Right atrium auricular region (tissue), 2 donors: Measurements from ENCODE around the gene PAX5. TPM values are rescaled to one million over a fixed set of nuclear protein-coding genes. Genes with fewer than 3 reads are reported as not detected.

ENCODE experiments used
- DNase-seq: peaks from one replicate; pipeline ENCODE4 v3.0.0-alpha.2; 2019; ENCODE audit warnings: low spot score
- H3K27ac ChIP-seq, 2 donors: fragments of 200-600 bp; sonication (generic); 1 replicate in 1 of 2; 2 replicates in 1 of 2; pipeline ENCODE4 v1.5.1; 2016 to 2019
- H3K27me3 ChIP-seq, 2 donors: fragments of 200-600 bp; sonication (generic); one replicate each; pipeline versions ENCODE4 v1.5.1 to v1.6.0; 2017 to 2019
- H3K36me3 ChIP-seq: fragments of 200-600 bp; sonication (generic); one replicate; pipeline ENCODE4 v1.5.1; 2016
- H3K4me1 ChIP-seq, 2 donors: fragments of 200-600 bp; sonication (generic); one replicate each; pipeline versions ENCODE4 v1.5.1 to v1.6.0; 2017 to 2019
- H3K4me3 ChIP-seq, 2 donors: fragments of 200-600 bp; sonication (generic); 1 replicate in 1 of 2; 2 replicates in 1 of 2; pipeline ENCODE4 v1.5.1; 2017 to 2019; ENCODE audit warnings: mild to moderate bottlenecking in 1 of 2, moderate library complexity in 1 of 2
- H3K9me3 ChIP-seq, 2 donors: fragments of 200-600 bp; sonication (generic); one replicate each; pipeline ENCODE4 v1.5.1; 2019
- total RNA-seq, 2 donors: library from RNA; depleted of rRNA; stranded (reverse); fragments of >200 nt; gene quantifications; one replicate each; pipeline ENCODE4 v1.1.0, GENCODE V29; 2016
- TF ChIP-seq, protein P1 (sequence below), 2 donors: fragments of 200-600 bp; sonication (generic); IDR thresholded peaks; one replicate each; pipeline ENCODE4 v1.5.1; 2019; ENCODE audit warnings: antibody characterized with exemption in 2 of 2

Gene PAX5
- total RNA-seq, 2 donors from 2014 or later, result 0.59 TPM; not detected in 1

DNA sequence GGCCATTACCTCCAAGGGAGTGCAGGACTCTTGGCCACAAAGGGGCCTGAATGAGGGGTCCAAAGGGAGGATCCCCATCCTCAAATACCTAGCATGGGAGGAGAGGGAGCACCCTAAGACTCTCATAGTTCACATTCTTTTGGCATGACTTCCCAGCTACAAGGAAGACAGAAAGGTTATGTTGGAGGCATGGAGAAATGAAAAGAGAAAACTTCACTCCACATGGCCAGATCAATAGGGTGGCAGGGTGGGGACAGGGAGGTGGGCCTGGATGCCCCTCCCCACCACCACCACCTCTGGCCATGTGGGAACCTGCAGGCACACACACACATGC lies 97.6 kb downstream of the PAX5 start:
- TF ChIP-seq, protein P1, sequence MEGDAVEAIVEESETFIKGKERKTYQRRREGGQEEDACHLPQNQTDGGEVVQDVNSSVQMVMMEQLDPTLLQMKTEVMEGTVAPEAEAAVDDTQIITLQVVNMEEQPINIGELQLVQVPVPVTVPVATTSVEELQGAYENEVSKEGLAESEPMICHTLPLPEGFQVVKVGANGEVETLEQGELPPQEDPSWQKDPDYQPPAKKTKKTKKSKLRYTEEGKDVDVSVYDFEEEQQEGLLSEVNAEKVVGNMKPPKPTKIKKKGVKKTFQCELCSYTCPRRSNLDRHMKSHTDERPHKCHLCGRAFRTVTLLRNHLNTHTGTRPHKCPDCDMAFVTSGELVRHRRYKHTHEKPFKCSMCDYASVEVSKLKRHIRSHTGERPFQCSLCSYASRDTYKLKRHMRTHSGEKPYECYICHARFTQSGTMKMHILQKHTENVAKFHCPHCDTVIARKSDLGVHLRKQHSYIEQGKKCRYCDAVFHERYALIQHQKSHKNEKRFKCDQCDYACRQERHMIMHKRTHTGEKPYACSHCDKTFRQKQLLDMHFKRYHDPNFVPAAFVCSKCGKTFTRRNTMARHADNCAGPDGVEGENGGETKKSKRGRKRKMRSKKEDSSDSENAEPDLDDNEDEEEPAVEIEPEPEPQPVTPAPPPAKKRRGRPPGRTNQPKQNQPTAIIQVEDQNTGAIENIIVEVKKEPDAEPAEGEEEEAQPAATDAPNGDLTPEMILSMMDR (IDR thresholded peaks at IDR 0.05), result no peak
- Histone ChIP-seq H3K4me3 (no peak overlapping the region), H3K27ac (no peak overlapping the region), H3K9me3 (peaks cover 0 to 10% of the 10 kb centered on the region in 2 donors), H3K36me3 (no peaks in the 10 kb centered on the region), H3K4me1 (no peaks in the 10 kb centered on the region), H3K27me3 (no peaks in the 10 kb centered on the region)
- DNase-seq, result no peak

DNA sequence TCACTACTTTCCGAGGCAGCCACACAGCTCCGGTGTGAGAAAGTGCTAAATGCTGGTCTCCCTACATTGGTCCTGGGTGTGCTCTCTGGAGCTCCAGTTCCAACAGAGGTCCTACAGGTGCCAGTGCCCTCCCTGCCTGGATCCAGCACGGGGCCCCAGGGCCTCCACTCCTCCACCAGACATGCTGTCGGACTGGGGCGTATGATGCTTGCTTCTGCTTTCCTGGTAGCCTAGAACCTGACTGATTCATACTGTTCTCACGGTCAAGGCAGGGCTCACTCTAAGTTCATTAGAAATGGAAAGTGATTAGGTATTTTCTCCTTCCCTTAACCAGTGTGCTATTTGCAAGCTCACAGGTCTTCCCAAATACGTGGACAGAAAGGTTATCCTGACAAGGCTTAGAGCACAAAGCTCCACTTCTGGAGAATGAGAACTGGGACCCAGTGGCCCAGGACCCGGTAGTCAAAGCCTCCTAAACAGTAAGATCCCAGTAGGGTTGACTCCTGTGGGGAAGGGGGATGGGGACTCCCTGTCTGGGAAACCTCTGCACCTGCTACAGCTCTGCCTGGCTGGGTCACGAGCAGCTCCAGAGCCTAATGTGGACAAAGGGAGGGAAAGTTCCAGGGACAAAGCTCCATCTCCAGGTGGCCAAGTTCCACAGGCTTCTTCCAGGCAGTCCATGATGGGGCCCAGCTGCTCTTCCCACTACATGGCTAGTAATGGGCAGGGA lies 98.1 kb downstream of the PAX5 start:
- Histone ChIP-seq H3K4me3 (no peak overlapping the region), H3K4me1 (no peaks in the 10 kb centered on the region), H3K9me3 (peaks cover 0 to 10% of the 10 kb centered on the region in 2 donors), H3K27me3 (no peaks in the 10 kb centered on the region), H3K36me3 (no peaks in the 10 kb centered on the region), H3K27ac (no peak overlapping the region)
- TF ChIP-seq, protein P1 (IDR thresholded peaks at IDR 0.05), result no peak
- no peak for DNase-seq

DNA sequence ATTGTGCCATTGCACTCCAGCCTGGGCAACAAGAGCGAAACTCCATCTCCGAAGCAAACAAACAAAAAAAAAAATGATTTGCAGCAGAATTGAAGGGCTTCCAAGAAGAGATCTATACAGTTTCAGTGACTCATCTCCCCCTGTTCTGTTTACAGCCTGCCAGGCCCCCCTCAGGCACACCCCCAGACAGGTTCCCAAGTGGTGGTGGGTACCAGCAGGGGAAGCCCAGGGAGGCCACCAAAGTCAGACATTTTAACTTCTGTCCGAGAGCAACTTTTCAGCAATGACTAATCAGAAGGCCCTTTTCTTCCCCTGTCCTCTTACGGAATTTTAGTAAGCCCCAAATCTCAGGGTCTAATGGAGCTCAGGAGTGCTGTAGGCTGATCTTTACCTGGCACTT lies 98.7 kb downstream of the PAX5 start:
- peaks cover 0 to 10% of the 10 kb centered on the region in 2 donors for H3K9me3 ChIP-seq
- H3K36me3 ChIP-seq, result no peaks in the 10 kb centered on the region
- no peak overlapping the region for H3K4me3 ChIP-seq
- no peaks in the 10 kb centered on the region for H3K27me3 ChIP-seq
- TF ChIP-seq, protein P1 (IDR thresholded peaks at IDR 0.05), result no peak
- H3K27ac ChIP-seq, result no peak overlapping the region
- no peak for DNase-seq
- H3K4me1 ChIP-seq, result no peaks in the 10 kb centered on the region

DNA sequence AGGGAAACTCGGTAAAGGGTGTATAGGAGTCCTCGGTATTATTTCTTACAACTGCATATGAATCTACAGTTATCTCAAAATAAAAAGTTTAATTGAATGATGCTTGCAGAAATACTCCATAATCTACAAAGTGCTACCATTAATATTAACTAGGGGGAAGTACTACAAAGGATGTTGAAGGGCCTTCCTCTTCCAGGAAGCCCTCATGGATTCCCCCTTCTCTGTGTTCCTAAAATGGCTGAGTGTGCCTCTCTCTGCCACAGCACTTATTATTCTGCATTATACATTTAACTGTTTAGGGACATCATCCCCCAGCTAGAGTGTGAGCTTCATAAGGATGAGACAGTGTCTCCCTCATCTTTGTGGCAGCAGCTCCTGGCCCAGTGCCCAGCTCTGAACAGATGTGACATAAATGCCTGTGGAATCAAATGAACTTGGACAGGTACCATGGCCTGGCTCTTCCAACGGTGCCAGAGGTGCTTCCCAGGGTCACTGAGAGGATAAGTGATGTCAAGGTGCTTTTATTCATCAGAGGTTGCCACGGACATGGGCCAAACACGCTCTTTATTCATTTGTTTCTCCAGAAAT lies 99.5 kb downstream of the PAX5 start:
- H3K27me3 ChIP-seq, result no peaks in the 10 kb centered on the region
- H3K36me3 ChIP-seq, result no peaks in the 10 kb centered on the region
- no peaks in the 10 kb centered on the region for H3K4me1 ChIP-seq
- no peak overlapping the region for H3K4me3 ChIP-seq
- H3K9me3 ChIP-seq, result peaks cover 0 to 10% of the 10 kb centered on the region in 2 donors
- no peak overlapping the region for H3K27ac ChIP-seq
- DNase-seq, result no peak
- TF ChIP-seq, protein P1 (IDR thresholded peaks at IDR 0.05), result no peak

DNA sequence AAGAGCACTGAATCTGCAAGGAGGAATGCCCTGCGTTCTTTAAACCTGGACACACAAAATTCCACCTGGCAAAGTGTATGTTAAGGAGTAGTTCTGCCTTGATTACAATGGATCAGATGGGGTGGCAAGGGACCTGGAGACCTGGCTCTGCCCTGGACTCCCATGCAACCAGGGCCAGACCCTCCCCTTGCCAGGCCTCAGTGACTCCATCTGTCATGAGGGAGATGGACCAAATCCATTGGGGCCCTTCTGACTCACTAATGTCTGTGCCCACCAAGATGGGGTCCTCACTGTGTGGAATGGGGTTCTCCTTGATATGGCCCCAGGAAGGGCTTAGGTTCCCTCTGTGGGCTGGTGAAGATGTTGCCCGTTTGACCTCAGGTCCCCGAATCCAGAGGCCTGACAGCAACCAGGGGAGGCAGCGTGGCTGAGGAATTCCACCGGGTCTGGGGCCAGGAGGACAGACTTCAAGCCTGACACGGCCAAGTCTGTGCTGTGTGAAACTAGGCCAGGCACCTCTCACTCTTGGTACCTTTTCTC lies 100.3 kb downstream of the PAX5 start:
- TF ChIP-seq, protein P1 (IDR thresholded peaks at IDR 0.05), result no peak
- Histone ChIP-seq H3K4me3 (no peak overlapping the region), H3K27me3 (no peaks in the 10 kb centered on the region), H3K36me3 (no peaks in the 10 kb centered on the region), H3K4me1 (no peaks in the 10 kb centered on the region), H3K27ac (no peak overlapping the region), H3K9me3 (peaks cover 0 to 10% of the 10 kb centered on the region in 2 donors)
- DNase-seq, result no peak
